ENCODE results near the gene RALY. TPM values are rescaled to one million over a fixed set of nuclear protein-coding genes. Genes with fewer than 3 reads are reported as not detected.

The RALY gene
- total RNA-seq, 2 donors from 2014 or later = 74.2 to 86.4 TPM

- Histone ChIP-seq H3K9me3 (no peaks in the 10 kb centered on the region), H3K4me3 (no peak overlapping the region), H3K36me3 (peaks cover 98% of the 10 kb centered on the region), H3K4me1 (peaks cover 0 to 19% of the 10 kb centered on the region in 2 donors), H3K27me3 (no peaks in the 10 kb centered on the region), H3K27ac (no peak overlapping the region)
- no peak for DNase-seq (ENCODE audit: low spot score)
- TF ChIP-seq CTCF (IDR thresholded peaks at IDR 0.05) = no peak
Measured at GRCh38 chr20:34093895-34094294, 100.2 kb downstream of the RALY start.

- peaks cover 97% of the 10 kb centered on the region for H3K36me3 ChIP-seq
- DNase-seq (ENCODE audit: low spot score) = no peak
- no peaks in the 10 kb centered on the region for H3K27me3 ChIP-seq
- no peaks in the 10 kb centered on the region for H3K9me3 ChIP-seq
- no peak for TF ChIP-seq CTCF (IDR thresholded peaks at IDR 0.05)
- H3K4me1 ChIP-seq = peaks cover 0 to under 1% of the 10 kb centered on the region in 2 donors
- H3K4me3 ChIP-seq = no peak overlapping the region
- no peak overlapping the region for H3K27ac ChIP-seq
Measured at GRCh38 chr20:34095825-34096224, 102.1 kb downstream of the RALY start.

DNA sequence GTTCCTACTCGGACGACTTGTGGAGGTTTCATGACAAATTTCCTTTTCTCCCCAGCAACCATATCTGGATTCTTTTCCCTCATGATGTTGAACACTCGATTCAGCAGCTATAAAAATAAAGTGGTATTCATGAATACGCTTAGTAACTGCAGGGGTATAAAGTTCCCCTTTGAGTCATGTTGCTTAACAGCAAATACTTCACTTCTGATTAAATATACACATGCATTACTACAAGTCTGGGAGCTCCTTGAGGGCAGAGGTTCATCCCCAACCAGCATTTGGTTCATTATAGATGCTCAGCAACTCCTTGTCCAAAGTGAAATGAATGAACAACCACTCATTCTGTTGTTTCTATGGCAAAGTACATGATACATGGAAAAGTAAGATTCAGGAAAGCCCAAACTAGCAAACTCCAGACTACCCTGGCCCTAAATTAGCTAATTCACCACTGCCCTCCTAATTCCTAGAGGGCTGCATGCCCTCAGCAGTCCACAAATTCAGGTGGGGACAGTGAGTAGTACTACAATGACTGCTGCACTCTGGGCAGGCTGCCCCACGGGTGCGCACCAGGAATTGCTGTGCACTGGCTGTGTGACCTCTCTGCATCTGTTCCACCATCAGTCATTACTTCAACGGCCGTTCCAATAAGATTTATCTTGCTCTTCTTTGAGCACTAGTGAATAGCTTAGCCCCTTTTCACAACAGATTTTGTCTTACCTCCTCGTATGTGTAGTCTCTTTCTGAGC is 103.2 kb downstream of the RALY start:
- H3K9me3 ChIP-seq = no peaks in the 10 kb centered on the region
- H3K27ac ChIP-seq = no peak overlapping the region
- DNase-seq (ENCODE audit: low spot score) = no peak
- H3K4me3 ChIP-seq = no peak overlapping the region
- peaks cover 98% of the 10 kb centered on the region for H3K36me3 ChIP-seq
- no peaks in the 10 kb centered on the region for H3K4me1 ChIP-seq
- no peak for TF ChIP-seq CTCF (IDR thresholded peaks at IDR 0.05)
- H3K27me3 ChIP-seq = no peaks in the 10 kb centered on the region

DNA sequence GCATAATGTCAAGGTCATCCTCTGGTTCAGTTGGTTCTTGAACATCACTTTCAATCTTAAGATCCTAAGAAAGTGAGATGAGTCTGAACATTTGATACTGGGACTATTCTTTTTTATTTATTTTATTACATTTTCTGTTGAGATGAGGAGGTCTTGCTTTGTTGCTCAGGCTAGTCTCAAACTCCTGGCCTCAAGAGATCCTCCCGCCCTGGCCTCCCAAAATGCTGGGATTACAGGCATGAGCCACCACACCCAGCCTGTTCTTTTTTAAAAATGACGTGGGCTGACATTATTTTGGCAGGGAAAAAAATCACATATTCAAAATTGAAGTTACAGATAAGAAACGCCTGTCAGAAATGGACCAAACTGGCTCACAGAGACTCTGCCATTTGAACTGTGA is 104.9 kb downstream of the RALY start:
- H3K36me3 ChIP-seq = peaks cover 98% of the 10 kb centered on the region
- no peaks in the 10 kb centered on the region for H3K27me3 ChIP-seq
- H3K4me3 ChIP-seq = no peak overlapping the region
- H3K4me1 ChIP-seq = no peaks in the 10 kb centered on the region
- TF ChIP-seq CTCF (IDR thresholded peaks at IDR 0.05) = no peak
- H3K9me3 ChIP-seq = no peaks in the 10 kb centered on the region
- no peak overlapping the region for H3K27ac ChIP-seq
- DNase-seq (ENCODE audit: low spot score) = no peak

GRCh38 chr20:34099675-34100074 is 106.0 kb downstream of the RALY start:
- Histone ChIP-seq H3K36me3 (peaks cover 98% of the 10 kb centered on the region), H3K4me1 (no peaks in the 10 kb centered on the region), H3K4me3 (no peak overlapping the region), H3K9me3 (no peaks in the 10 kb centered on the region), H3K27me3 (no peaks in the 10 kb centered on the region), H3K27ac (no peak overlapping the region)
- TF ChIP-seq CTCF (IDR thresholded peaks at IDR 0.05) = no peak
- DNase-seq (ENCODE audit: low spot score) = no peak

DNA sequence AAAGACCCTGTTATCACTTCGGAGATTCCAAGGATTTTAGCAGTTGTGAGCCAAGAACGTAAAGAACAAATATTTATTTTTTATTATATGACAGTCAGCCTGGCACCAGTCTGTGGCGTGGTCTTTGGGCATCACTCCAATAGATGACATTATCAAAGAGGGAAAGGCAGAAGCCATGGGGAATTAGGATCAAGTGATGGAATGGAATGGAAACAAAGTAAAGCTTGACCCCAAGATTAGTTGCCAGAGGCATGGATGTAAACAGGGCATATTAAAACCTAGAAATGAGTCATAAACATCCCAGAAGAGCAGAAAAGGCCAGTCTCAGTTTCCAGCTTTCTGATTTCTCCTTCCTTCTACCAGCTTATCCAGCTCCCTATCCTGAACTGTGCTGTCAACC is 106.9 kb downstream of the RALY start:
- no peaks in the 10 kb centered on the region for H3K4me1 ChIP-seq
- peaks cover 95% of the 10 kb centered on the region for H3K36me3 ChIP-seq
- DNase-seq (ENCODE audit: low spot score) = no peak
- no peak overlapping the region for H3K27ac ChIP-seq
- no peak for TF ChIP-seq CTCF (IDR thresholded peaks at IDR 0.05)
- no peak overlapping the region for H3K4me3 ChIP-seq
- H3K27me3 ChIP-seq = no peaks in the 10 kb centered on the region
- no peaks in the 10 kb centered on the region for H3K9me3 ChIP-seq
